NB4 (cell line): ENCODE results near the gene CLTRN.
"Not testable (repeated sequence)": the region's sequence is repeated elsewhere in the genome, so short reads cannot be mapped to it uniquely, and the experiment has no call there.

ENCODE experiments used
- TF ChIP-seq, protein P1 (sequence below): IDR thresholded peaks from one replicate; pipeline ENCODE4 v1.5.1; 2012; ENCODE audit warnings: low read depth, low read length
- TF ChIP-seq, protein P2 (sequence below): IDR thresholded peaks from 2 replicates; pipeline ENCODE4 v1.6.1; 2011; ENCODE audit warnings: low read depth, low read length

- TF ChIP-seq, protein P1, sequence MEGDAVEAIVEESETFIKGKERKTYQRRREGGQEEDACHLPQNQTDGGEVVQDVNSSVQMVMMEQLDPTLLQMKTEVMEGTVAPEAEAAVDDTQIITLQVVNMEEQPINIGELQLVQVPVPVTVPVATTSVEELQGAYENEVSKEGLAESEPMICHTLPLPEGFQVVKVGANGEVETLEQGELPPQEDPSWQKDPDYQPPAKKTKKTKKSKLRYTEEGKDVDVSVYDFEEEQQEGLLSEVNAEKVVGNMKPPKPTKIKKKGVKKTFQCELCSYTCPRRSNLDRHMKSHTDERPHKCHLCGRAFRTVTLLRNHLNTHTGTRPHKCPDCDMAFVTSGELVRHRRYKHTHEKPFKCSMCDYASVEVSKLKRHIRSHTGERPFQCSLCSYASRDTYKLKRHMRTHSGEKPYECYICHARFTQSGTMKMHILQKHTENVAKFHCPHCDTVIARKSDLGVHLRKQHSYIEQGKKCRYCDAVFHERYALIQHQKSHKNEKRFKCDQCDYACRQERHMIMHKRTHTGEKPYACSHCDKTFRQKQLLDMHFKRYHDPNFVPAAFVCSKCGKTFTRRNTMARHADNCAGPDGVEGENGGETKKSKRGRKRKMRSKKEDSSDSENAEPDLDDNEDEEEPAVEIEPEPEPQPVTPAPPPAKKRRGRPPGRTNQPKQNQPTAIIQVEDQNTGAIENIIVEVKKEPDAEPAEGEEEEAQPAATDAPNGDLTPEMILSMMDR = not testable (repeated sequence)
- TF ChIP-seq, protein P2, sequence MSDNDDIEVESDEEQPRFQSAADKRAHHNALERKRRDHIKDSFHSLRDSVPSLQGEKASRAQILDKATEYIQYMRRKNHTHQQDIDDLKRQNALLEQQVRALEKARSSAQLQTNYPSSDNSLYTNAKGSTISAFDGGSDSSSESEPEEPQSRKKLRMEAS = not testable (repeated sequence)
These were observed 9.8 kb downstream of the CLTRN start for GRCh38 chrX:15654804-15655203.
